ENCODE results near the gene FANCE.
A peak's percentile ranks its signal among the peaks of the same experiment; 100 is the strongest.

The FANCE gene

GRCh38 chr6:35473075-35473849 is 21.1 kb downstream of the FANCE start:
- no peak for TF ChIP-seq CTCF (IDR thresholded peaks at IDR 0.05; ENCODE audit: low read depth, low read length)

GRCh38 chr6:35473850-35474130 is 21.7 kb downstream of the FANCE start:
- no peaks in the 10 kb centered on the region for H3K27me3 ChIP-seq (ENCODE audit: insufficient read depth, low read depth, severe bottlenecking)
- no peak overlapping the region for H3K4me3 ChIP-seq (ENCODE audit: low read depth, low read length)
- no peak for DNase-seq
- peak overlapping the region; percentile 35 for H3K27ac ChIP-seq
- no peaks in the 10 kb centered on the region for H3K9me3 ChIP-seq (ENCODE audit: severe bottlenecking)
- H3K36me3 ChIP-seq, result peaks cover 89% of the 10 kb centered on the region
- no peak for TF ChIP-seq CTCF (IDR thresholded peaks at IDR 0.05; ENCODE audit: low read depth, low read length)

More at GRCh38 chr6:35473075-35473849, 21.1 kb downstream of the FANCE start:
- Histone ChIP-seq H3K9me3 (ENCODE audit: severe bottlenecking) (no peaks in the 10 kb centered on the region), H3K36me3 (peaks cover 92% of the 10 kb centered on the region), H3K27me3 (ENCODE audit: insufficient read depth, low read depth, severe bottlenecking) (no peaks in the 10 kb centered on the region), H3K27ac (peak overlapping the region; percentile 39), H3K4me3 (ENCODE audit: low read depth, low read length) (no peak overlapping the region)
- DNase-seq, result peak; percentile 67

- Histone ChIP-seq H3K27ac (peak overlapping the region; percentile 35), H3K36me3 (peaks cover 89% of the 10 kb centered on the region), H3K9me3 (ENCODE audit: severe bottlenecking) (no peaks in the 10 kb centered on the region), H3K4me3 (ENCODE audit: low read depth, low read length) (no peak overlapping the region), H3K27me3 (ENCODE audit: insufficient read depth, low read depth, severe bottlenecking) (no peaks in the 10 kb centered on the region)
- DNase-seq, result no peak
- no peak for TF ChIP-seq CTCF (IDR thresholded peaks at IDR 0.05; ENCODE audit: low read depth, low read length)
Measured at GRCh38 chr6:35474131-35474941, 22.2 kb downstream of the FANCE start.

GRCh38 chr6:35474942-35475570 is 22.9 kb downstream of the FANCE start:
- H3K9me3 ChIP-seq (ENCODE audit: severe bottlenecking), result no peaks in the 10 kb centered on the region
- H3K27me3 ChIP-seq (ENCODE audit: insufficient read depth, low read depth, severe bottlenecking), result no peaks in the 10 kb centered on the region
- H3K4me3 ChIP-seq (ENCODE audit: low read depth, low read length), result no peak overlapping the region
- DNase-seq, result no peak
- H3K36me3 ChIP-seq, result peaks cover 89% of the 10 kb centered on the region
- TF ChIP-seq CTCF (IDR thresholded peaks at IDR 0.05; ENCODE audit: low read depth, low read length), result no peak
- H3K27ac ChIP-seq, result no peak overlapping the region

GRCh38 chr6:35475573-35475972 is 23.4 kb downstream of the FANCE start:
- Histone ChIP-seq H3K27ac (no peak overlapping the region), H3K9me3 (ENCODE audit: severe bottlenecking) (no peaks in the 10 kb centered on the region), H3K4me3 (ENCODE audit: low read depth, low read length) (no peak overlapping the region), H3K36me3 (peaks cover 86% of the 10 kb centered on the region), H3K27me3 (ENCODE audit: insufficient read depth, low read depth, severe bottlenecking) (no peaks in the 10 kb centered on the region)
- TF ChIP-seq CTCF (IDR thresholded peaks at IDR 0.05; ENCODE audit: low read depth, low read length), result no peak
- no peak for DNase-seq
